GM18499 (cell line): ENCODE data around the gene KRT80.

Source experiments
- ATAC-seq: cut with Tn5 transposase; IDR thresholded peaks from one replicate; pipeline ENCODE4 v1.9.1; 2021; ENCODE audit warnings: moderate number of reproducible peaks; ENCODE audit not compliant: insufficient read depth, unreplicated experiment

KRT80 gene

DNA sequence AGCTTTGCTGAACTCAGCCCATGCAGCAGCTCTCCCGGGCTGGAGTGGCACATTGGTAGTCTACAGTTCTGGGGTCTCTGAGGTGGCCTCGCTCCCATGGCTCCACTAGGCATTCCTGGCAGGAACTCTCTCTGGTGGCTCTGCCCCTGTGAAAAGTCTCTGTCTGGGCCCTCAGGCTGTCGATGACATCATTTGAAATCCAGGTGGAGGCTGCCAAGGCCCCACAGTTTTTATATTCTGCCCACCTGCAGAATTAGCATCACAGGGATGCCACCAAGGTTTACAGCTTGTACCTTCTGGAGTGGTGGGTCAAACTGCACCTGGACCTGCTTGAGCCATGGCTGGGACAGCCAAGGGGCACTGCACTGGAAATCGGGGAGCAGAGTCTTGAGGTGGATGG, 31.6 kb downstream of the KRT80 start:
- no peak for ATAC-seq

DNA sequence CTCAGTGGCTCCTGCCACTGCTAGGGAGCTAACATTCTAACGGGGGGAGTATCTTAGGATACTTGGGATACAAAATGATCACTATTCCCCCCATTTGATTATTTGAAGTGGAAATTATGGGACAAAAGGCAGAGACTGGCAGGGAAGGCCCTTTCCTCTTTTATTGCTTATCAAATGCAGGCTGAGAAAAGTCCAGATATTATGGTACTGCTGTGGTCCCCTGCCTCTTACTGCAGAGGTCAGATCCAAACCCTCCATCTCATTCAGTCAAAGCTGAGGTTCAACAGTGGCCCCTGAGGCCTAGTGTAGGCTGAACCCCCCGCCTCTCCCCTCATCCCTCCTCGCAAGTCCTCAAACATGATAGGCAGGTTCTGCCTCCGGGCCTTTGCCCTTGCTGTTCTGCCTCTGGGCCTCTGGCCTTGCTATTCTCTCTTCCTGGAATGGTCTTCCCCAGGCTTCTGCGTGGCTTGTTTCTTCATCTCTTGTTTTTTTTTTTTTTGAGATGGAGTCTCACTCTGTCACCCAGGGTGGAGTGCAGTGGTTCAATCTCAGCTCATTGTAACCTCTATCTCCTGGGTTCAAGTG, 34.2 kb downstream of the KRT80 start:
- ATAC-seq, result no peak

DNA sequence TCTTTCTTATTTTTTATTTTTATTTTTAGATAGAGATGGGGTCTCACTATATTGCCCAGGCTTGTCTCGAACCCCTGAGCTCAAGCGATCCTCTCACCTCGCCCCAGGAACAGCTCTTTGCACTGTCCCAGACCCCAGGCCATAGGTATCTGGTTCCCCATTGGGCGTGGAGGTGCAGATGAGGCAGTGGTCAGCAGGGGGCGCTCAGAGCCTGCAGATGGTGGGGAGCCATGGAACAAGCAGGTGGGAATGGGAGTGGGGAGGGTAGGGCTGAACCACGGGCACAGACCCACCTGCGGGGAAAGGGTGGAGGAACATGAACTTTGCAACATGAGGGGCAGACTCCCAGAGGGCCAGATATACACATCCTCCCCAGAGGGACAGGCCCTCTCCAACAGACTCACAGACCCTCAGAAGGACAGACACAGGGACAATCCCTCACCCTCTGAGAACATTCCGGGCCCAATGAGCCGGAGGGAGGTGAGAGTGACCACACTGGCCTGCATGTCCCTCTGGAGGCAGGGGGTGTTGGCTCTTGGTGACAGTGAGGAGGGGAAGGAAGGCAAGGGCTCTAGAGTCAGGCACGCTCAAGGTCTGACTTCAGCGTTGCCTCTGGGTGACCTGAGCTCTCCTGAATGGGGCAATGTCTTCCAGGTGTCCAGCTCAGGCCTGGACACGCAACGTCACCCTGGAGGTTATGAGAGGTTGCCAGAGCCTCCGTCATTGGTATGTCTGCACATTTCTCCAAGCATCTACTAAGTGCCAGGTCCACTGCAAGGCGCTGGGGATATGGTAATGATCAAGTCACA, 34.9 kb downstream of the KRT80 start:
- no peak for ATAC-seq

DNA sequence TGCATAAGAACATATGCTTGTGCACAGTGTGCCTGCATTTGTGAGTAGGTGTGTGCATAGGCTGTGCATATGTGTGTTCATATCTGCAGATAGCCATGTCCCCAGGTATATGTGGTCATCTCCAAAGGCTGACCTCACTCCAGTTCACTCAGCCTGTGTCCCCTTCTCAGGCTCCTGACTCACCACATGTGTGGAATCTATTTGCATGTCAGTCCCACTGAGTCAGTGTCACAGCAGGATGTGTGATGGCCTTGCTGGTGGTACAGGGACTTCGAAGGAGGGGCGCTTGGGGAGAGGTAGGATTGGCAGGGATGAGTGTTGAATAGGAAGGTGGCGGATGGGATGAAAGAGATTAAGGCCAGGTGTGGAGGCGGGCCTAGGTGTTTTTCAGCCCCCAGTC, 35.5 kb downstream of the KRT80 start:
- no peak for ATAC-seq

DNA sequence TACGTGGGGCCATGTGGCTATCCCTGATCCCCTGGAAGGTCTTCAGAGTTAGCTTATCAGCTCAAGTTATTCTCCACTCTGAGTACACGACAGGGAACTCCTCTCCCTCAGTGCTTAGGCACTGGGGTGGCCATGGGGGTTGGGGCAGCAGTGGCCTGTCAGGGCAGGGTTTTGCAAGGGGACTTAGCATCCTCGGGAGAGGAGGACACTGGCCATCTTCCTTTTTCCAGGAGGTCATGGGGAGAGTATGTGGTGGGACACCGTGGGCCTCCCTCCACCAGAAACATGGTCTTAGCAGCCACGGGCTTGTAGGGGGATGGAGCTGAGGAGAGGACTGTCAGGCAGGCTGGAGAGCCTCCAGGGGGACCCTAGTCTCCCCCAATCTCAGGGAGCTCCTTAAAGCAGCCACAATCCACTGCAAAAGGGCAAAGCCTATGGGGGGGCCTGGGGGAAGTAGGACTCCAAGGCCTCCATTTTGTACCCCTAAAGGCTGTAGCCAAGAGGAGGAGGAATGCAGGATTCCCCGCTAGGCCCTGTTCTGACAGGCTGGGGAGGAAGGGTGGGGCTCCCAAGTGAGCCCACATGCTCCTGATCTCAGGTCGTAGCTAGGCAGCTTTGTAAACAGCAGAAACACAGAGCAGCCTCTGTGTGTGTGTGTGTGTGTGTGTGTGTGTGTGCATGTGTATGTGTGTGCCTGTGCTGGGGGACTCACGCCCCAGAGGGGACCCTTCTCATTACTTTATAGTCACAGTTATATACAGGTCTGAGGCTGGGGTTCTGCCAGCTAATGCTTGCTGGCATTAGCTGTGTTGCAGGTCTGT, 36.6 kb downstream of the KRT80 start:
- no peak for ATAC-seq

DNA sequence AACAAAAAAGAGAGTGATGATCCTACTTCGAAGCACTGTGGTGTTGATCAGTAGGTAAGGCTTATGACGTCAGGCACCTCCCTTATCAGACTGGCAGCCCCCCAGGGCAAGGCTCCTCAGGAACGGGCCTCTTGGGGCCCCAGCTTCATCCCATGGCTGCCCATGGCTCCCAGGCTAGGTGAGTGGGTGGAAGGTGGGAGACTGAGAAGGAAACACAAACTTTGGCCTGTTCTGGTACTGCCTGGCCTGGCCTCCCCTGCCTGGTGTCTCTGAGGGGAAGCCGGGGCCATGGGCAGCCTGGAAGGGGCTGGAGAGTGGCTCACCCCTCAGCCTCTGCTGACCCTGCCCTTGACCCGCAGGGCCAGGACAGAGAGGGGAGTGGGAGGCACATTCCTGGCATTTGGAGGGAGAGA, 38.9 kb downstream of the KRT80 start:
- no peak for ATAC-seq

DNA sequence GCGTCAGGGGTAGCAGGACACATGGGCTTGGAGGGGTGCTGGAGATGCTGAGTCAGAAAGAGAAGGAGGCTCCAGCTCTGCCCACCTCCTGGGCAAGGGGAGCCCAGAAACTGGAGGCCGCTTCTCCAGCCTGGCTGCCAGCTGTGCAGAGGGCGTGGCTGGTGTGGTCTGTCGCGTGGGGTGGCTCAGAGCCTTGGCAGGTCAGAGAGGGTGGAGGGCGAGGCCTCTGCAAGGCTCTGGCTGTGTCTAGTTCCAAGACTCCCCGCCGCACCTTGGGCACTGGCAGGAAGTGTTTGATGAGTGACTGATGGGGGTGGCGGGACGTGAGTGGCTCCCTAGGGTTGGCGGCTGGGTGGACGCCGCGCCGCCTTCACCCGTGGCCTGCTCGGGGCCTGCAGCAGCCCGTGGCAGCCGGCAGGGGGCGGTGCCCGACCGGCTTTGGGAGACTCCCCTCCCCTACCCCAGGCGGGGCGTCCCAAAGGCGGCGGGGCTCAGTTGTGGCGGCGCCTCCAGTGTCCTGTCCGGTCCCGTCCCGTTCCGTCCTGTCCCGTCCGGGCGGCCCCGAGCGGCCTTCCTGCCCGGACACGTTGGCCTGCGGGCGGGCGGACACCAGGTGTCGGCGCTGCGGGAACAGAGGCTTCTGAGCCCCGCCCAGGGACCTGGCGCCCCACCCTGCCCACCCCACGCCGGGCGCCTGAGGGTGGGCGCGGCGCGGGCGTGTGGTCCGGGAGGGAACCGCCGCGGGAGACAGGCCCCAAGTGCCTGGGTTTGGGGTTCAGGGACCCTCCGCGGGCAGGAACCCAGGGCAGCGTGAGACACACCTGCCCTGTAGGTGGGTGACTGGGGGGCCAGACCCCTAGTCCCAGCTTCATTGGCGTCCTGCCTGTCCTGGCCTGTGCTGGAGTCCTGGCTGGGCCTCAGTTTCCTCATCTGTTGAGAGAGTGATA, 39.7 kb downstream of the KRT80 start:
- ATAC-seq, result no peak

DNA sequence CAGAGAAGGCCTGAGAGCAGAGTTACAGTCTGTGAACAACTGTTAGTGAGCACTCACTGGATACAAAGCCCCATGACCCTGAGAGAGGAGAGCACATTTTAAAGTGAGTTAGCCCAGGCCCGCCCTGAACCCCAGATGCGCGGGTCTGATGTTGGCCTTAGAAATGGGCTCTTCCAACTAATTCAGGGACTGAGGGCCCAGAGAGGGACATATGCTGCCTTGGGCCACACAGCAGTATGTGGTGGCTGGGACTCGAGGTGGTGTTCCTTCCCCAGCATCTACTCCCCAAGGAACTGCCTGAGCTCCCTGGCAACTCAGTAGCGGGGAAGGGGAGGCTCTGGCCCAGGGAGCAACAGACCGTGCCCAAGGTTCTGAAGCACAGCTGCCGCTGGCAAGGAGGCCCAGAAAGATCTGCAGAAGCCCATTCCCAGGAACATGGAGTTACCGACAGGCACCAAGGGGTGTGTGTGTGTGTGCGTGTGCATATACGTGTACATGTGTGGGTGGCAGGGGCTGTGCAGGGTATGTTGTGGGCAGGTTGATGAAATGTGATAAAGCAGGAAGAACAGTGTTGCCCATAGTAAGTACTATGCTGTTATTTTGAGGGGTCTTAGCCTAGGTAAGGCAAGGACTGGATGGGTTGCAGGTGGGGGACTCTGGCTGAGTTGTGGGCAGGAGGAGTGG, 40.5 kb downstream of the KRT80 start:
- ATAC-seq, result no peak

DNA sequence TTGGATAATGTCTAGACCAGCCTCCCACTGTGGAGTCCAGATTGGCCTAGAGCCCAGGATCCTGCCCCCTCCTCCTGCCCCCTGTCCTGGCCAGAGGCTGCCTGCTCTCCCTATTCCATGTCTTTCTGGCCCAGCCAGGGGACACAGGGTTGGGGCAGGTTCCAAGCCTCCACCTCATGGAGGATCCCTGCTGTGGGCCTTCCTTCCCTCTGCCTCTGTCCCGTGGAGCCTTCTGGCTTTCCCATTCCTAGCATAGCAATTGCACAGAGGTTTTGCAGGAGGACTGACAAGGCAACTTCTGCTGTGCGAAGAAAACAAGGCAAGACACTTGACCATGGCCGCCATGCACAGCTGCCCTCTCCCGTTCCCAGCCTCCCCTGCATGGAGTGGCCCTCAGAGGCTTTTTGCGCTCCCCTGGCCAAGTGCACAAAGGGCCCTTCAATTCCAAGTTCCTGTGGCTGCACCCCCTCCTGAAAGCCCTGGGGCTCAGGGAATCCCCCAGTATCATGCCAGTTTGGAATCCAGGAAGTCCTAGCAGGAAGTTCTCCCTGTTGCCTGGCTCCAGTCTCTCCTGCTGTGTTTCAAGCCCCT, 42.1 kb downstream of the KRT80 start:
- ATAC-seq, result no peak

DNA sequence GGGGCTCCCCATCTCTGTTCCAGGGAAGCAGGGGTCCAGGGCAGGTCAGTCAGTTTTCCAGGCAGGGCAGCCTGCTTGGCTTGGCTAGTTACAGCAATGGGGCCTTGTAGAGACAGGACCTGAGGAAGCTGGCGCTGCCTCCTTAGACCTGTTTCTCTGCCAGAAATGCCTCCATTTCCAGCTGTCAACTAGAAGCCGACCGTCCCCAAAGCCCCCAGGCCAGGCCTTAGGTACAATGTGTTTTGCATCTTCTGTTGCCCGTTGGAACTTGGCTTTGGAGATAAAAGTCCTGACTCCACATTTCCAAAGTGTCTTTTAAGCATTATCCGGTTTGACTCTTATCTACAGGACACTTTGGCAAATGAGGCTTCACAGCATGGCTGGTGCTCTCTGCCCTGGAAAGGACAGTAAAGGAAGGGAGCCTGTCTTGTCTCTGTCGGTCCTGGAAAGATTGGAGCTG, 42.6 kb downstream of the KRT80 start:
- no peak for ATAC-seq

DNA sequence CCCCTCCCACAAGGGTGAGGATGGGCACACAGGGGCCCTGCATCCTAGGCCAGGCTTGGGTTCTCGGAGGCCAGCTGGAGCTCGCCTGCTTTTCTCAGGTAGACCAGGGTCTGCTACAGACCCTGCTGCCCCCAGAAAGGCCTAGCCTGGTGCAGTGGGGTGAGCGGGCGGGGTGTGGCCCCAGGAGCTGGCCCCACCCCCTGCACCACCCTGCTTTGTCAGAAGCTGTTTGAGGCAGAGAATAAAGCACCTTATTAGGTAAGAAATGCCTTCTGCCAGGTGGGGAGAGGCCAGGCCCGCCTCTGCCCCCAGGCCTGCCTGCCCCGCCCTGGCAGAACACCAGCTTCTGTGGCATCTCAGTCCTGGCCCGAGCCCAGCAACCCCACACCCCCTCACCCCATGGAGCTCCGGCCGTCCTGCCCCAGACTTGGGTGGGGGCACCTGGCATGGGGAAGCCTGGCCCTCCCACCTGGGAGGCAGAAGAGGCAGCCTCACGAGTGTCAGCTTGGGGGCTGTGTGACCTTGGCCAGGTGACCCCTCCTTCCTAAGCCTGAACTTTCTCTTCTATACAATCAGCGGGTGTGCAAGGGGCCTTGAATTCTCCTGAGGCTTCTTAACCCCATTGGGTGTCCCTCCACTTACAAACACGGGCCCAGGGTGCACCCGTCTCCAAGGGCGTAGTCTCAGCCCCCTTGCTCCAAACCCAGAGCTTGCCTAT, 43.2 kb downstream of the KRT80 start:
- no peak for ATAC-seq

DNA sequence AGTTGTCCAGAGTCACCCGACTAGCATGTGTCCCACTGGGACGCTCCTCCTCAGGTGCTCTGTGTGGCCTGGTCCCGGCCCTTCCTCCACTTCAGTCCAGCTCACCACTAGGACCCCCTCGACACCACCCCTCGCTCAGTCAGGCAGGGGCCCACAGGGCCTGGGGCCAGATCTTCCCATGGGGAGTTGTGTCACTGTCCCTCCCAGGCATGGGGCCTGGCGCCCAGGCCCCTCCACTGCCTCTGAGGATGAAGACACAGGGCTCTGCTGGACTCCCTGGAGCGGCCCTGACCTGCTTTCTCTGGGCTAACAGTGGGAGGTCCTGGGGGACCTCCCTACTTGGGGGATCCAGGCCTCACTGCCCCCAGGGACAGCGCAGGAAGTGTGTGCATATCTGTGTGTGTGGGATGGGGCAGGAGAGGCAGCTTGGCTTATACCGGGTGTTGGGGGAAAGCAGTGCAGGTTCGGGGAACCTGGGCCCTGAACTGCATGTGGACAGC, 43.8 kb downstream of the KRT80 start:
- no peak for ATAC-seq

DNA sequence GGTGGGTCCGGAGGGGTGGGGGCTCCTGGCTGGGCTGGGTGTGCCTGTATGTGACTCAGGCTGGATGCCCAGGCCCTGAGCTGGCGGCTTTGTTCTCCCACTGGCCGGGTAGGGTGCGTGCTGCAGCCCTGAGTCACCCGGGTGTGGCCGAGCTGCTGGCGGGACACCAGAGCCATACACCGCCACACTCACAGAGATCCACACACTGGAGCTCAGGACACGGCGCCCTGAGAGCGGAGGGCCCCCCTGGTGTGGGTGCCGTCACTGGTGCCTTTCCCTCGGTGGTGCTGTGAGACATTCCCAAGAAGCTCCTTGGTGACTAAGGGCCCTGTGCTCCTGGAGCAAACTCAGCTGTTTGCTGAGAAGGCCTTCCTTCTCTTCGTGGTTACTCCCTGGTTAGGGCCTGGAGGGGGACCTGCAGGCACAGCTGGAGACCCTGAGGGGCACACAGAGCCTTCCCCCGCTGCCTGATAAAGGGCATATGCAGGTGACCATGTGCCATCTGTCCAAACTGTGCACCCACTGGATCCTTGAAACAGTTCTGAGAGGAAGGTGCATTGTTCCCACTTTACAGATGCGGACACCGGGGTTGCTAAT, 44.3 kb downstream of the KRT80 start:
- ATAC-seq, result no peak

DNA sequence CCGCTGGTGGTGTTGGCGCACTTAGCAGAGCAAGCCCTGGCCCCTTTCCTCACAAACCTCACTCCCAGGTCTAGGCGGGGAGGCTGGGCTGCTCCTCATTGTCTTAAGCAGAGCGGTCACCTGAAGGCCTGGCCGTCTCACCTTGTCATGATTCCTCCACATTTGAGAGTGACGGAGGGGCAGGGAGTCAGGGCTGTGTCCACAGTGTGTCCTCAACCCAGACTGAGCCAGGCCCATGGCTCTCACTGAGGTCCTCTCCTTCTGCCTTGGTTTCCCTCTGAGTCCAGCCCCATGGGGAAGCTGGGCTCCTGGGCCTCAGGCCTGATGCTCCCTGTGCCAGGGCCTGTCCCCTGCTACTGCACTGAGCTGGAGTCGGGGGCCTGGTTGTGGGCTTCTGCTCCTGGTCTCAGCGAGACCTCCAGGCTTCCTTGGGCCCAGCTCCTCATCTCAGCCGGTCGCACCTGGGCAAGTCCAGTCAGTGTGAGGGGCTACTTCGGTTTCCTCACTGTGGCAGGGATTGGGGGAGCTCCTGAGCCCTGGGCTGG, 44.9 kb downstream of the KRT80 start:
- no peak for ATAC-seq

DNA sequence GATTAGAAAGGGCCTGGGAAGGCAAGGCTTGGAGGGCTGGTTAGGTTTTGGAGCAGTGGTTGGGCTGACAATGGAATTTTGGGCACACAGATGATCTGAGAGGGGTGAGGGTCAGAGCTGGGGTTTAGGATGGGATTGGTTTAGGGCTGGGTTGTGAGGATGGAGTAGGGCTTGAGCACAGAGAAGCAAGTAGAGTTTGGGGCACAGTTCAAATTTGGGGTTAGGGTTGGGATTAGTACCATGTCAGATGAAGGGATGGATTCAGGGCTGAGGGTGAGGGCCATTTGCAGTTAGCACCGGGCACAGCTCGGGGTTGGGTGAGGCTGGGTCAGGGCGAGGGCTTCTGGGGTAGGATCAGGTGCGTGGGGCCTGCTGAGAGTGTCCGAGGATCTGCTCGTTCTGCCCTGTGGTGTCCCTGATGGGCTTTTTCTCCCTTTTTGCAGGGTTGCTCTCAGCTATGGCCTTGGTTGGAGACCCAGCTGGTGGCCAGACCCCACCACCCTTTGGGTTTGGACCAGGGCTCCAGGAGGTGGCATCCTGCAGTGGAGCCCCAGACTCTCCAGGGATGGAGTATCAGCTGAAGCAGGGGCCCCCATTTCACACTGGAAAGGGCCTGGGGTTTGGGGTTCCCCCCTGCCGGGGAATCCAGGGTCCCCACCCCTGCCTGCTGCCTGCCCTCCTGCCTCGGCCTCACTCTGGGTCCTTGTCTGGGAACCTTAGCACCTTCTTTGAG, 45.6 kb downstream of the KRT80 start:
- no peak for ATAC-seq

DNA sequence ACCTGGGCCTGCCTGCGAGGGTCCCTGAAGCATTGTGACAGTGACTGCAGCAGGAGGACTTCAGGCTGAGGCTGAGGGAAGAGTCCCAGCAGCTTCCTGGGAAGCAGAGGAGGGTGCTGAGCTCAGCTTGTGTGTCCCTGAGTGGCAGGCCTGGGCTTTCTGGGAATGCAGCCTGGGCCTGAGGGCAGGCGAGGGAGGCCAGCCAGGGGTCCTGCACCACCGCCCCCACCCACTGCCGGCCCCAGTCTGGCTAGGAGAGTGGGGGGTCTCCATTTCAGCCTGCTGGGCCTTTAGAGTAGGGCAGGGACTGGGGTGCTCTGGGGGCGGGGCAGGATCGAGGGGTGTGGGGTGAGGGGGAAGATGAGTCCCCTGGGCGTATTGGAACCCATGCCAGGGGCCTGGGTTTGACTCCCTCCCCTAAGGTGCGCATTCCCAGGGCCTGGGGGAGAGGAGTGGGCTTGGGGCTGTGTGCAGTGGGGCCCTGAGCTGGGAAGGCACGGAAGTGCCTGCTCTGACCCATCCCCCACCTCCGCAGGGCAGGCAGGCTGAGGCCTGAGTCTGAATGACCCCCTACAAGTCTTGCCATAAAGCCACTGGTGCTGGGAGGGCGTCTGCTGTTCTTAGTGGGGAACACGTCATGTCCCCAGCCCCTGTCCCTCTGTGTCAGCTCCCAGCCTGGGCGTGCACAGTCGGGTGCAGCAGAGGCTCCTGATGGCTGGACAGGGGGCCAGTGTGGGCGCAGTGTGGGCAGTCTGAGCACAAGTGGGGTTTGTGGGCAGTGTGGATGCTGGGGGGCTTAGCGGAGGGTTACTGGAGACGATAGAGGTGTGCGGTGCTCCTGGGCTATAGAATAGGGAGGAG, 46.4 kb downstream of the KRT80 start:
- no peak for ATAC-seq
